Activated CD4-positive, CD25-positive, alpha-beta regulatory T cell treated with anti-CD3 and anti-CD28 coated beads, Interleukin-2, amount 50 U/mL, for 72 hours (primary cell): ENCODE measurements around the gene HYPK.
"Not testable (repeated sequence)": the region's sequence is repeated elsewhere in the genome, so short reads cannot be mapped to it uniquely, and the experiment has no call there.

ENCODE experiments used
- DNase-seq: peaks from one replicate; pipeline ENCODE4 v3.0.0; 2021

Gene HYPK

GRCh38 chr15:43795997-43796396, 4.4 kb upstream of the HYPK start:
- no peak for DNase-seq

DNA sequence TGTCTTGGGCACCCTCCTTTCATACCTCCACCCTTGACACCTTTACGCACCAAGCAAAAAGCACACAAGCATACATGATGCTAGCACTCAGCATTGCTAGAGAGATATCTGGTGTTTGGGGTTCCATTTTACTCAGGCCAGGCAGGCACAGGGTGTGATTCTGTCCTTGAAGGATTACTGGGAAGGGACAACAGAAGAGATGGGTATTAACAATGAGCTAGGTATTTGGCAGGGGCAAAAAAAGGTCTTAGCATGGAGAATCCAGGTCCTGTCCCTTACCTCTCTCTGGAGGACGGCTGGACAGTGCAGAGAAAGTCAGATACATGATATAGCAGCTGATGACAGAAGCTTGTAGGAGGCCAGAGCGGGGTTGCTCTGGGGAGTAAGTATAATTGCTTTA, 3.8 kb upstream of the HYPK start:
- no peak for DNase-seq

DNA sequence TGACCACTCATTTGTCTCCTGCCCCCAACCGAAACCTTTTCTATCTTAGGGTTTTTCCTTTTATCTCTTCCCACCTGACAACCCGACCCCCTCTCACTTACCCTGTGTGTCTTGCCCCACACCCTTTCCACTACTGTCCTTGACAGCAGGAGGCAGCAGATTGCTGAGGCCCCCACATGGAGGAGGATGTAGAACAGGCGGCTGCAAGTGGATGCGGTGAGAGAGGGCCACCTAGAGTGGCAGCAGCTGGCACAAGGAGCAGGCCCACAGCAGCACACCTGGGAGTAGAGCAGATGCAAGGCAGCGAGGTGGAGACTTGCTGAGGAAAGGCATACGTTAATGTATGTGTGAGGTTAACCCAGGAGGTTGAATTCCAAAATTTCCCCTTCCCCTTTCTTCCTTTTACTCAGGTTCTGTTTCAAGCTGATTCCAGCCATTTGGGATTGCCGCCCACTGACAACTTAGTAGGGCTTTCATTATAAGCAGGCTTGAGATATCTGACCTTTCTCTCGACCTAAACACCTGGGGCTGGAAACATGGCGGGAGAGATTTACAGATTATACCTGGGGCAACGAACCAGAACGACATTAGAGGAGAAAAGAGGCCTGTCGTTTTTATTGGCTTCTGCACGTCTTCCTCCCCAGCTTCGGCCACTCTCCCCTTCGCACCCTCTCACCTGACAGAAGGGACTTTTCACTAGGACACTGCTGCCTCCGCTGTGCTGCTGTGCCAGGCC, 1.0 kb upstream of the HYPK start:
- DNase-seq, result no peak

DNA sequence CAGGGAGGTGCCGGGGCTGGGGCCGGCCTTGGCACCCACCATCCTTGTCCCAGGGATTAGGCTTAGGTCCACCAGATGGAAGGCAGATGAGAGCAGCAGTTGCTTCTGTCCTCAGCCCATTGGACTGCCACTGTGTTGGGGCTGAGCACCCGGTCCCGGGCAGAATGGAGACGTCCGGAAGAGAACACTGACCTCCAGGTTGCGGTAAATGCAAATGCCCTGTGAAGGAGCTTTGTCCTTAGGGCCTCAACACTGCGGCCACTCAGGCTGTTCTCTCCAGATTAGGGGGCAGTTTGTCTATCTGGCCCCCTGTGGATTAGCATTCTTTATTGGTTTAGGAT, 484 bp upstream of the HYPK start, which contains the start of gene SERINC4:
TSS of gene SERINC4 (minus strand) at position 276 of the 341 bp plus-strand sequence. CDS start at position 42, 234 bp downstream.
- DNase-seq, result no peak

DNA sequence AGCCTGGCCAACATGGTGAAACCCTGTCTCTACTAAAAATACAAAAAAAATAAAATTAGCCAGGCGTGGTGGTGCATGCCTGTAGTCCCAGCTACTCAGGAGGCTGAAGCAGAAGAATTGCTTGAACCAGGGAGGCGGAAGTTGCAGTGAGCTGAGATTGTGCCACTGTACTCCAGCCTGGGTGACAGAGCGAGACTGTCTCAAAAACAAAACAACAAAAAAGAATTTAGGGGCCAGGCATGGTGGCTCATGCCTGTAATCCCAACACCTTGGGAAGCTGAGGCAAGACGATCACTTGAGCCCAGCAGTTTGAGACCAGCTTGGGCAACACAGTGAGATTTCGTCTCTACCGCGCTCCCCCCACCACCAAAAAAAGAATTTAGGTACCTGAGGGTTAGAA, 2.3 kb downstream of the HYPK start:
- not testable (repeated sequence) for DNase-seq

DNA sequence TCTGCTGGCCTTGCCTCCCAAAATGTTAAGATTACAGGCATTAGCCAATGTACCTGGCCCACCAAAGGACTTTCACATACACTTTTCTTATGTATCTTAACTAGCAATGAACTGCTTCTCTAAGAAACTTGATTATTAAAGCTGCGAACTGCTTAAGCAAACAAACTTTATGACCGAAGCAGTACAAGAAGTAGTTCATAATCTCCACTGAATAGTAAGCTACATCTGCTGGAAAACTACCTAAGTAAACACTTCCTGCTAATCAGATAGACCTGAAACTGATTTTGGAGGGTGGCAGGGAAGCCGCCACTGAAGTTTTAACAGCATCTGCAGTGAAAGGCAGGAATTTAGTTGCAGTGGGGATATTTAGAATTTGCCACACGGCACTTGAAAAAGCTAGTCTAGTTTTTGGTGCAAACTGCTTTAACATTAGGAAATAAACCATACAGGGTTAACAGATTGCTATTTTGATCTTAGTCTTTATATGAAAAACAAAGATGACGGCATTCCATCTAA, 8.1 kb downstream of the HYPK start:
- DNase-seq, result no peak

GRCh38 chr15:43808960-43809678, 8.7 kb downstream of the HYPK start:
- DNase-seq, result no peak

- DNase-seq, result not testable (repeated sequence)
Observed at GRCh38 chr15:43815064-43815463, 14.7 kb downstream of the HYPK start.

- DNase-seq, result no peak
Observed at GRCh38 chr15:43821505-43821904, 21.1 kb downstream of the HYPK start.

DNA sequence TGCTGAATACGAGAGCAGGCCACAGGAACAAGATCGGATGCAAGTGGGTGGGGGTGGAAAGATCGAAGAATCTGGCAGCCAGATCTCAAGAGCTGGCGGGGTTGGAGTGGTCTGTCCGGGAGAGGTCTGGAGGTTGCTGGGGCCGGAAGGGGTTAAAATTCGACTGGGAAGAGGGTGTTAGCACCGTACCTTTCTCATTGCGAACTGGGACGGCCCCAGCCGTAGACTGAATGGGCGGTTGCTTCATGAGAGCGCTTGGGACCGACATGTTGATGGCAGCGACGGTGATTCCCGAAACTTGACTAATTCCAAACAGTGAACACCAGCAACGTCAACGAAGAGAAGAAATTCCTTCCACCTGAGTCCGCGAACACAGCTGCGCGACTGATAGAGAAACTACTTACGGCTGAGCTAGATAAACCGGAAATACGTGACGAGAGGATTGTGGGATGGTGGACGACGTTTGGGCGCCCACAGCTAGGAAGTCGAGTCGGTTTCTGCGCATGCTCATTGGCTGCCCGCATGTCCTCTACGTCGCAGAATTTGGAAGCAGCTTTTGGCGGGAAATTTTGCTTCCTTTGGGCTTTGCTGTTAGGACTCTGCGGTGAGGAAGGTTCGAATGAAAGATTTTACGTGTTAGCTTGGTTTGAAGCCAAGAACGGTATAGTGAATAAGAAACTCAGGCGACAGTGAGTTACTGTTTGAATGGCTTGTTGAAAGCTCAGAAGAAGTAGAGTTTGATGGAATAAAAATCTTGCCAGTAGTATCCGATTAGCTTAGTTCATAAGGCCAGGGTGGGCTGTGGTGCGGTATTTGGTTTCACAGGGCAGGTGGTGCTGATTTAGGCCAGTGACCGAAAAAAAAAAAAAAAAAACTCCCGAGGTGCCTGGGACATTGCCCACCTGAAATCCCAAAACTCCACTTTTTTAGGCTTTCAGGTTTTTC, 24.2 kb downstream of the HYPK start, which contains the start of gene MFAP1:
TSS of gene MFAP1 (minus strand) at position 389 of the 945 bp plus-strand sequence. CDS start at position 268, 121 bp downstream.
- DNase-seq, result peak; percentile 83

DNA sequence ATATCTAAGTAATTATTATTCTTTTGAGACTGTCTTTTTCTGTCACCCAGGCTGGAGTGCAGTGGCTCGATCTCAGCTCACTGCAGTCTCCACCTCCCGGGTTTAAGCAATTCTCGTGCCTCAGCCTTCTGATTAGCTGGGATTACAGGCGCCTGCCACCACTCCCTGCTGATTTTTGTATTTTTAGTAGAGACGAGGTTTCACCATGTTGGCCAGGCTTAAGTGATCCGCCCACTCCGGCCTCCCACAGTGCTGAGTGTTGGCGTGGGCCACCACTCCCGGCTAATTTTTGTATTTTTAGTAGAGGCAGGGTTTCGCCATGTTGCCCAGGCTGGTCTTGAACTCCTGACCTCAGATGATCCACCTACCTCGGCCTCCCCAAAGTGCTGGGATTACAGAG, 24.9 kb downstream of the HYPK start:
- DNase-seq, result not testable (repeated sequence)

DNA sequence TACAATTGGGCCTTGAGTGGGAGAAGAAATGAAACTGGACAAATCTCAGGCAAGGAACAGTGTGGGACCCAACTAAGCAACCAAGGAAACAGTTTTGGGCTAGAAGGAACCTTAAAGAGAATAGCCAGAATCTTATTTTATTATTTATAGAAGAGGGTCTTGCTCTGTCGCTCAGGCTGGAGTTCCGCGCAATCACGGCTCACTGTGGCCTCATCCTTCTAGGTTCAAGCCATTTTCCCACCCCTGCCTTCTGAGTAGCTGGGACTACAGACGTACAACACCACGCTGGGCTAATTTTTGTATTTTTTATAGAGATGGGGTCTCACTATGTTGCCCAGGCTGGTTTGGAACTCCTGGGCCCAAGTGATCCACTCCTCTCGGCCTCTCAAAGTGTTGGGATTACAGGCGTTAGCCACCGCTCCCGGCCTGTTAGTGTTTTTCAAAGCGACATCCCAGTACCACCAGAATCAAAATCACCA, 25.7 kb downstream of the HYPK start:
- no peak for DNase-seq

GRCh38 chr15:43826508-43827341, 26.3 kb downstream of the HYPK start, which contains the start of gene WDR76:
TSS of gene WDR76 (plus strand) at chr15:43827002. CDS start at chr15:43827033, 31 bp downstream.
- DNase-seq, result peak; percentile 82

- no peak for DNase-seq
Observed at GRCh38 chr15:43828061-43828657, 27.8 kb downstream of the HYPK start.

DNA sequence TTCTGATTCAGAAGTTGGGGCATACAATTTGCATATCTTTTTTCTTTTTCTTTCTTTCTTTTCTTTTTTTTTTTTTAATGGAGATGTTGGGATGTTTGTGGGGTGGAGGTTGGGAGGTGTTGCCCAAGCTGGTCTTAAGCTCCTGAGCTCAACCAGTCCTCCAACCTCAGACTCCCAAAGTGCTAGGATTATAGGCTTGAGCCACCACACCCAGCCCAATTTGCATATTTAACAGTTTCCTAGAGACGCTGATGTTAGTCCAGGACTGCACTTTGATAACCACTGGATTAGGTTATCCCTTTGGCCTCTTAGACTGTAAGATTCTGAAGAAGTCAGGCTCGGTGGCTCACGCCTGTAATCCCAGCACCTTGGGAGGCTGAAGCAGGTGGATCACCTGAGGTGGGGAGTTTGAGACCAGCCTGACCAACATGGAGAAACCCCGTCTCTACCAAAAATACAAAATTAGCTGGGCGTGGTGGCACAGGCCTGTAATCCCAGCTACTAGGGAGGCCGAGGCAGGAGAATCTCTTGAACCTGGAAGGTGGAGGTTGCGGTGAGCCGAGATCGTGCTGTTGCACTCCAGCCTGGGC, 29.6 kb downstream of the HYPK start:
- DNase-seq, result not testable (repeated sequence)

DNA sequence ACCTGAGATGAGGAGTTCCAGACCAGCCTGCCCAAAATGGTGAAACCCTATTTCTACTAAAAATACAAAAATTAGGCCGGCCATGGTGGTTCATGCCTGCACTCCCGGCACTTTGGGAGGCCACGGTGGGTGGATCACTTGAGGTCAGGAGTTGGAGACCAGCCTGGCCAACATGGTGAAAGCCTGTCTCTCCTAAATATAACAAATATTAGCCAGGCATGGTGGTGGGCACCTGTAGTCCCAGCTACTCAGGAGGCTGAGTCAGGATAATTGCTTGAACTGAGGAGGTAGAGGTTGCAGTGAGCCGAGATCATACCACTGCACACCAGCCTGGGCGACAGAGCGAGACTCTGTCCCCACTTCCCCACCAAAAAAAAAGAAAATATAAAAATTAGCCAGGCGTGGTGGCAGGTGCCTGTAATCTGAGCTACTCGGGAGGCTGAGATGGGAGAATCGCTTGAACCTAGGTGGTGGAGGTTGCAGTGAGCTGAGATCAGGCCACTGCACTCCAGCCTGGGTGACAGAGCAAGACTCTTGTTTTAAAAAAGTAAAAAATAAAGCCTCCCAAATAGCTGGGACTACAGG, 30.4 kb downstream of the HYPK start:
- not testable (repeated sequence) for DNase-seq

DNA sequence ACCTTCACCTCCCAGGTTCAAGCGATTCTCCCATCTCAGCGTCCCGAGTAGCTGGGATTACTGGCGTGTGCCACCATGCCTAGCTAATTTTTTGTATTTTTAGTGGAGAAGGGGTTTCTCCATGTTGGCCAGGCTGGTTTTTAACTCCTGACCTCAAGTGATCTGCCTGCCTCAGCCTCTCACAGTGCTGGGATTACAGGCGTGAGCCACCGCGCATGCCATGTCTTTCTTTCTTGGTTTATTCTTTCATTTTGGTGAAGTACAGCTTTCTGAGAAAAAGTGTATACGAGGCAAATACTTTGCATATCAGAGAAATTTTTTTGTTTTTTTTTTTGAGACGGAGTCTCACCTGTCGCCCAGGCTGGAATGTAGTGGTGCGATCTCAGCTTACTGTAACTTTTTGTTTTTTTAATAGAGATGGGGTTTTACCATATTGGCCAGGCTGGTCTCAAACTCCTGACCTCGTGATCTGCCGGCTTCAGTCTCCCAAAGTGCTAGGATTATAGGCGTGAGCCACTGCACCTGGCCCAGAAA, 31.2 kb downstream of the HYPK start:
- not testable (repeated sequence) for DNase-seq

- not testable (repeated sequence) for DNase-seq
Observed at GRCh38 chr15:43832485-43832884, 32.1 kb downstream of the HYPK start.

DNA sequence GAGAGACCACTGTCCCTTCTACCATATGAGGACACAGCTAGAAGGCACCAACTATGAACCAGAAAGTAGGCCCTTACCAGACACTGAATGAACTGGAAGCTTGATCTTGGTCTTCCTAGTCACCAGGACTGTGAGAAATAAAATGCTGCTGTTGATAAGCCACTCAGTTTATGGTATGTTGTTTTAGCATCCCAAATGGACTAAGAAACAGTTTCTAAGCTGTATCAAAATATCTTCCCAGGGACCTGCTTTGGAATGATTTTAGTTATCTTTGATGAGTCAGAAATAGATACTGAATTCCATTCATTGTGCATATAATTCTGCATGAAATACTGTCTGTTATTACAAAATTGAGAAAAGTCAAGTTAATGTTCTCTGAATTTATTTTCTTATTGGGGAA, 45.0 kb downstream of the HYPK start:
- DNase-seq, result no peak

GRCh38 chr15:43851251-43851650, 50.9 kb downstream of the HYPK start:
- DNase-seq, result no peak
